IMR-90 (cell line): ENCODE measurements around the gene TCN1. TPM values are rescaled to one million over a fixed set of nuclear protein-coding genes. Genes with fewer than 3 reads are reported as not detected.

ENCODE experiments used
- ATAC-seq: fragments of 200-7000 bp; cut with Tn5 transposase; 2 replicates; pipeline ENCODE4 v1.9.1; 2020; ENCODE audit warnings: low read depth, mild to moderate bottlenecking, moderate library complexity
- BruUV-seq: library from RNA; stranded (reverse); fragments of 400-500 nt; replicated peaks from 2 replicates; lab custom pipeline; 2021; lab: Mats Ljungman, UMichigan
- CTCF ChIA-PET: fragments of 300-600 bp; formaldehyde crosslinking; extraction: SDS; loops from one replicate; lab custom pipeline; 2021; ENCODE audit warnings: antibody characterized with exemption; lab: Yijun Ruan, JAX
- POLR2A ChIA-PET: fragments of 300-600 bp; sonication (Branson Sonifier 250); formaldehyde crosslinking; loops from one replicate; lab custom pipeline; 2022; ENCODE audit warnings: antibody characterized with exemption; ENCODE audit not compliant: unreplicated experiment; lab: Charles Lee
- DNase-seq: peaks from one replicate; pipeline ENCODE4 v3.0.0; 2013
- H2AFZ ChIP-seq: replicated peaks from 2 replicates; pipeline ENCODE3; 2013; ENCODE audit warnings: low read length, mild to moderate bottlenecking; ENCODE audit not compliant: poor library complexity
- H2AK5ac ChIP-seq: 2 replicates; pipeline ENCODE4 v1.6.1; 2013; ENCODE audit warnings: low read depth, low read length, inconsistent platforms
- H2AK9ac ChIP-seq: replicated peaks from 2 replicates; pipeline ENCODE3; 2013; ENCODE audit warnings: mild to moderate bottlenecking, low read depth, low read length, moderate library complexity; ENCODE audit not compliant: poor library complexity
- H2BK120ac ChIP-seq: 2 replicates; pipeline ENCODE4 v1.6.1; 2013; ENCODE audit warnings: low read depth, low read length, inconsistent platforms
- H2BK15ac ChIP-seq: 3 replicates; pipeline ENCODE4 v1.6.1; 2013; ENCODE audit warnings: low read depth, low read length, inconsistent platforms
- H2BK20ac ChIP-seq: 2 replicates; pipeline ENCODE4 v1.6.1; 2013; ENCODE audit warnings: low read depth, mild to moderate bottlenecking, inconsistent platforms, low read length, moderate library complexity
- H2BK5ac ChIP-seq: 2 replicates; pipeline ENCODE4 v1.6.1; 2013; ENCODE audit warnings: mild to moderate bottlenecking, low read depth, low read length, inconsistent platforms; ENCODE audit not compliant: poor library complexity, severe bottlenecking
- H3K14ac ChIP-seq: replicated peaks from 2 replicates; pipeline ENCODE4 v1.6.1; 2013; ENCODE audit warnings: low read depth, low read length, inconsistent platforms
- H3K18ac ChIP-seq: 2 replicates; pipeline ENCODE4 v1.6.1; 2013; ENCODE audit warnings: low read depth, low read length, control low read depth
- H3K23ac ChIP-seq: 2 replicates; pipeline ENCODE4 v1.6.1; 2013; ENCODE audit warnings: low read depth, low read length, inconsistent platforms
- H3K27ac ChIP-seq: 2 replicates; pipeline ENCODE4 v1.5.1; 2013; ENCODE audit warnings: mild to moderate bottlenecking, control low read depth, low read length; ENCODE audit not compliant: insufficient read depth
- H3K27me3 ChIP-seq: 2 replicates; pipeline ENCODE4 v1.6.1; 2013; ENCODE audit warnings: low read length; ENCODE audit not compliant: control insufficient read depth, insufficient read depth
- H3K36me3 ChIP-seq: 2 replicates; pipeline ENCODE4 v1.6.1; 2013; ENCODE audit warnings: low read length, mixed read lengths; ENCODE audit not compliant: control insufficient read depth, insufficient read depth
- H3K4ac ChIP-seq: 2 replicates; pipeline ENCODE4 v1.6.1; 2013; ENCODE audit warnings: low read depth, low read length, inconsistent platforms
- H3K4me1 ChIP-seq: 2 replicates; pipeline ENCODE4 v1.6.1; 2013; ENCODE audit warnings: low read length, mixed read lengths; ENCODE audit not compliant: control insufficient read depth, insufficient read depth
- H3K4me2 ChIP-seq: 2 replicates; pipeline ENCODE4 v1.6.1; 2013; ENCODE audit warnings: low read depth, mild to moderate bottlenecking, control low read depth, low read length, moderate library complexity
- H3K4me3 ChIP-seq: 2 replicates; pipeline ENCODE4 v1.5.1; 2013; ENCODE audit warnings: low read depth, mild to moderate bottlenecking, control low read depth, low read length, moderate library complexity; ENCODE audit not compliant: insufficient read depth
- H3K56ac ChIP-seq: 2 replicates; pipeline ENCODE4 v1.6.1; 2013; ENCODE audit warnings: low read length, inconsistent platforms; ENCODE audit not compliant: insufficient read depth; ENCODE audit errors: extremely low read depth
- H3K79me1 ChIP-seq, 2 experiments: 2 replicates each; pipeline ENCODE4 v1.6.1; 2013; ENCODE audit warnings: low read length in 2 of 2, inconsistent platforms in 1 of 2, low read depth in 1 of 2
- H3K9ac ChIP-seq: 2 replicates; pipeline ENCODE4 v1.6.1; 2013; ENCODE audit warnings: low read depth, low read length, control low read depth
- H3K9me1 ChIP-seq: 2 replicates; pipeline ENCODE4 v1.6.1; 2013; ENCODE audit warnings: low read length, inconsistent platforms; ENCODE audit not compliant: insufficient read depth
- H3K9me3 ChIP-seq: 2 replicates; pipeline ENCODE4 v1.6.1; 2013; ENCODE audit warnings: low read length; ENCODE audit not compliant: control insufficient read depth, insufficient read depth
- H4K20me1 ChIP-seq: 2 replicates; pipeline ENCODE4 v1.6.1; 2013; ENCODE audit warnings: low read length, inconsistent platforms; ENCODE audit not compliant: insufficient read depth
- H4K5ac ChIP-seq: 2 replicates; pipeline ENCODE4 v1.6.1; 2013; ENCODE audit warnings: mild to moderate bottlenecking, low read depth, low read length, control low read depth
- H4K8ac ChIP-seq, 2 experiments: 2 replicates each; pipeline ENCODE4 v1.6.1; 2013; ENCODE audit warnings: low read depth in 2 of 2, low read length in 2 of 2, control low read depth in 1 of 2, inconsistent platforms in 1 of 2
- H4K91ac ChIP-seq: 2 replicates; pipeline ENCODE4 v1.6.1; 2013; ENCODE audit warnings: low read depth, low read length, inconsistent platforms; ENCODE audit not compliant: insufficient read depth
- CEBPB ChIP-seq: IDR thresholded peaks from 2 replicates; pipeline ENCODE4 v1.6.1; 2012; ENCODE audit warnings: low read depth, low read length, improper control_type of control experiment
- MXI1 ChIP-seq: IDR thresholded peaks from 2 replicates; pipeline ENCODE4 v1.6.1; 2012; ENCODE audit warnings: low read depth, mild to moderate bottlenecking, low read length, moderate library complexity, borderline replicate concordance
- NFE2L2 ChIP-seq: fragments of 150-350 bp; IDR thresholded peaks from 2 replicates; pipeline ENCODE4 v1.6.1; 2016; ENCODE audit warnings: low read depth, mild to moderate bottlenecking, low read length
- POLR2A ChIP-seq: IDR thresholded peaks from 2 replicates; pipeline ENCODE4 v1.6.1; 2012; ENCODE audit warnings: mild to moderate bottlenecking, low read depth, low read length
- WGBS, 2 experiments: methylation state at CpG; one replicate each; pipeline versions ENCODE4 v1.1.5 to v1.1.7; 2013; ENCODE audit warnings: missing lambda C conversion rate in 2 of 2; ENCODE audit not compliant: insufficient read length in 1 of 2; ENCODE audit errors: extremely low coverage in 2 of 2; 5-methylcytosine and 5-hydroxymethylcytosine counted together
- dilution Hi-C: fragments of 300-500 bp; cut with HindIII; formaldehyde crosslinking; loops from one replicate; pipeline ENCODE4 v1.14.3; 2018; ENCODE audit warnings: low sequenced_read_pairs; ENCODE audit not compliant: unreplicated experiment
- in situ Hi-C: fragments of 300-500 bp; cut with MboI; formaldehyde crosslinking; loops from 3 replicates; pipeline ENCODE4 v1.14.3; 2019; ENCODE audit warnings: low sequenced_read_pairs, inconsistent platforms, mixed read lengths
- intact Hi-C: fragments of 100-400 bp; cut with micrococcal nuclease; formaldehyde crosslinking; loops from 2 replicates; pipeline ENCODE4 v1.10.0; 2022
- polyA plus RNA-seq, 3 experiments: library from polyadenylated mRNA; depleted of rRNA; stranded (reverse); fragments of >200 nt; gene quantifications; 2 replicates each; pipeline ENCODE4 v1.2.3, GENCODE V29; 2012; ENCODE audit warnings: low replicate concordance in 1 of 3
- total RNA-seq: library from RNA; depleted of rRNA; stranded (reverse); fragments of >200 nt; gene quantifications from 2 replicates; pipeline ENCODE4 v1.2.3, GENCODE V29; 2012

The TCN1 gene
- total and polyA plus RNA-seq, 2 of the 4 experiments (the other 2 are of a cell fraction): not detected

- in situ Hi-C loops: loop anchor here (10.0 kb wide), 1 partner anchor 252 kb away; no protein-coding TSS in a partner anchor
- WGBS, 2 experiments: no CpG with 5 or more reads among the region's 1 CpG
- no peak for ATAC-seq
- Histone ChIP-seq H2BK20ac (no peak overlapping the region), H3K9me3 (no peaks in the 10 kb centered on the region), H3K4ac (no peak overlapping the region), H4K20me1 (no peaks in the 10 kb centered on the region), H3K36me3 (peaks cover 12% of the 10 kb centered on the region), H3K27ac (no peak overlapping the region), H4K5ac (no peak overlapping the region), H3K56ac (no peak overlapping the region), H2AFZ (no peak overlapping the region), H3K14ac (no peak overlapping the region), H3K18ac (no peak overlapping the region), H3K4me2 (no peak overlapping the region), H3K4me3 (no peak overlapping the region), H3K23ac (no peak overlapping the region), H3K4me1 (peaks cover 3% of the 10 kb centered on the region; the same call in 1 of the 2 replicates), H3K9me1 (no peaks in the 10 kb centered on the region; the same call in 1 of the 2 replicates), H3K79me1 (peaks cover 0 to 14% of the 10 kb centered on the region in 2 experiments; a peak in 3 of 4 replicates), H2BK120ac (no peak overlapping the region), H2BK5ac (no peak overlapping the region), H4K91ac (no peak overlapping the region), H2AK9ac (no peak overlapping the region), H2AK5ac (no peak overlapping the region), H2BK15ac (no peak overlapping the region), H4K8ac (no peak overlapping the region), H3K27me3 (no peaks in the 10 kb centered on the region), H3K9ac (no peak overlapping the region)
- dilution Hi-C loops: no loop called here
- TF ChIP-seq POLR2A (no peak), NFE2L2 (no peak), CEBPB (no peak), MXI1 (no peak)
- POLR2A ChIA-PET: no interaction called here
- CTCF ChIA-PET: no interaction called here
- no peak for DNase-seq
- no TSS peak for BruUV-seq
- intact Hi-C loops: no loop called here
These were observed 59.2 kb downstream of the TCN1 start for GRCh38 chr11:59807047-59807610.
